ENCODE data around the gene GABRR3.

The GABRR3 gene

DNA sequence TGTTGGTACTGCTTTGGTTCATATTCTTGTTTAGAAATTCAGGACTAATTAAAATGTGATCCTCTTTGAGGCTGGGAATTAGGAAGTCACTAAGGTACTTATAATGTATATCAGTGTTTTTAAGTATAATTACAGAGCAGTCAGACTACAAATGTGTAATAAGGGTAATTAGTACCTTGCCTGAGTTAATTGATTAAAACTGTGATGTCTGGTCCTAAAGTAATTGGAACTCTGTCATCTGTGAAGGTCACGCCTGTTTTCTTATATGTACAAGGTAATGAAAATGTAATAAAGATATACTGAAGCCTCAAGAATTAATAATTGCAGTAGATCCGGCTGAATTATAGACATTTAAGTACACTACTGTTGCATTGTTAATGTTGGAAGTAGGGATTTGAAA, 95.7 kb downstream of the GABRR3 start:
- Histone ChIP-seq H3K4me3 (no peak overlapping the region), H3K9ac (ENCODE audit: insufficient read length) (no peak overlapping the region), H3K9me3 (ENCODE audit: low read depth, low read length) (no peaks in the 10 kb centered on the region), H3K27ac (no peak overlapping the region), H3K36me3 (ENCODE audit: insufficient read depth, low read length) (no peaks in the 10 kb centered on the region)
- TF ChIP-seq EZH2 (IDR thresholded peaks at IDR 0.05) (no peak), POLR2AphosphoS5 (IDR thresholded peaks at IDR 0.05; ENCODE audit: borderline replicate concordance, low read depth, low read length) (no peak)
- no peak for DNase-seq (ENCODE audit: low read depth, low spot score)

DNA sequence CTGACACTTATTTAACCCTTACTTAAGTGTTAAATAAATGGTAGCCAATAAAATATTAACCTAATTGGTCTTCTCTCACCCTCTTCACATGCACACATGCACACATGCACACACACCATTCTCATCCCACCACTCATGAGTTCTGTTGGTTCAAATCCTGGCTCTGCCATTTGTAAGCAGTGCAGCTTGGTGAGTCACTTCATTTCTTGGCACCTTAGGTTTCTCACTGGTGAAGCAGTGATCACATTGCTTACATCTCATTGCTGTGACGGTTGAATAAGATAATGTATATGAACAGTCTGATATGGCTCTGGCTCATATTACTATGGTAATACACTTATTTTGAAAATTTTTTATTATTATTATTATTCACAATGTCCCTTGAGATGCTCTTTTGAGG, 96.7 kb downstream of the GABRR3 start:
- TF ChIP-seq EZH2 (IDR thresholded peaks at IDR 0.05), result no peak
- TF ChIP-seq POLR2AphosphoS5 (IDR thresholded peaks at IDR 0.05; ENCODE audit: borderline replicate concordance, low read depth, low read length), result no peak
- no peak for TF ChIP-seq FOXP2 (optimal IDR thresholded peaks at IDR 0.05; ENCODE audit: control extremely low read depth, extremely low read length, insufficient read depth)
- Histone ChIP-seq H3K27ac (no peak overlapping the region), H3K9ac (ENCODE audit: insufficient read length) (no peak overlapping the region), H3K4me3 (no peak overlapping the region), H3K9me3 (ENCODE audit: low read depth, low read length) (no peaks in the 10 kb centered on the region), H3K36me3 (ENCODE audit: insufficient read depth, low read length) (no peaks in the 10 kb centered on the region)
- no peak for DNase-seq (ENCODE audit: low read depth, low spot score)

DNA sequence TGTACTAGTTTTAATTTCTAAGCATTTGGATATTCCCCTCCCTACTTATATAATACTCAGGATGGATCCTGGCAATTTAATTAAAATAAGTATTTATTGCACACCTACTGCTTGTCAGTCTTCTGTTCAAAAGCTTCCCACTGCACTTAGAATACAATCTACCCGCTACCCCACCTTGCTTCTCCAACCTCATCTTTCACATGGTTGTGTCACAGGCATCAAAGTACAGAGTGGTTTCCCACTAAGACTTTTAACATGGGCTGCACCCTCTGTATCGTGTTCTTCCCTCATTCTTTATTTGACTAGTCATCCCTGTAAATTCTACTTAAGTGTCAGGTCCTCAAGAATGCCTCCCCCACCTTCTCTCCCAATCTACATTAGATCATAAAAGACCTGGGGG, 97.9 kb downstream of the GABRR3 start:
- H3K9ac ChIP-seq (ENCODE audit: insufficient read length), result no peak overlapping the region
- TF ChIP-seq POLR2AphosphoS5 (IDR thresholded peaks at IDR 0.05; ENCODE audit: borderline replicate concordance, low read depth, low read length), result no peak
- no peak for TF ChIP-seq EZH2 (IDR thresholded peaks at IDR 0.05)
- TF ChIP-seq FOXP2 (optimal IDR thresholded peaks at IDR 0.05; ENCODE audit: control extremely low read depth, extremely low read length, insufficient read depth), result no peak
- no peaks in the 10 kb centered on the region for H3K9me3 ChIP-seq (ENCODE audit: low read depth, low read length)
- no peak overlapping the region for H3K4me3 ChIP-seq
- no peaks in the 10 kb centered on the region for H3K36me3 ChIP-seq (ENCODE audit: insufficient read depth, low read length)
- H3K27ac ChIP-seq, result no peak overlapping the region
- DNase-seq (ENCODE audit: low read depth, low spot score), result no peak

DNA sequence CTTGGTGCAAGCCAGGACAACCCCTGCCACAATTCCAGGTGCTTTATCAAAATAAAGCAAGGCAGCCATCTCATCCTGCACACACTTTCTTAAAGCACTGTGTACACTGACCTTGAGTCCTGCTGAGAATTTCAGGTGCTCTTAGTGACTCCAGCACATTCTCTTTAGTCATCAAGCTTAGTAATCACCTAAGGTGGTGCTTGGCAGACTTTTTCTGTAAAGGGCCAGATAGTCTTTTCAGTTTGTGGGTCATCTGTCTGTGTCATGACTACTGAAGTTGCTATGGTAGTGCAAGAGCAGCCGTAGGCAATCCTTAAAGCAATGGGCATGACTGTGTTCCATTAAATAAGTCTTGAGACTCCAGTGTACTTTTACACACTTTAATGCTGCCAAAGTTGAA, 99.3 kb downstream of the GABRR3 start:
- Histone ChIP-seq H3K36me3 (ENCODE audit: insufficient read depth, low read length) (no peaks in the 10 kb centered on the region), H3K9me3 (ENCODE audit: low read depth, low read length) (no peaks in the 10 kb centered on the region), H3K9ac (ENCODE audit: insufficient read length) (no peak overlapping the region), H3K27ac (no peak overlapping the region), H3K4me3 (no peak overlapping the region)
- DNase-seq (ENCODE audit: low read depth, low spot score), result no peak
- TF ChIP-seq POLR2AphosphoS5 (IDR thresholded peaks at IDR 0.05; ENCODE audit: borderline replicate concordance, low read depth, low read length) (no peak), EZH2 (IDR thresholded peaks at IDR 0.05) (no peak), FOXP2 (optimal IDR thresholded peaks at IDR 0.05; ENCODE audit: control extremely low read depth, extremely low read length, insufficient read depth) (no peak)

All from SK-N-MC (cell line).